GM12891 (cell line): Measurements from ENCODE around the gene WDR76.

Experiments
- POLR2A ChIP-seq: IDR thresholded peaks from 2 replicates; pipeline ENCODE4 v1.6.1; 2011; ENCODE audit warnings: low read depth, low read length, control low read depth
- POLR2AphosphoS5 ChIP-seq: IDR thresholded peaks from 2 replicates; pipeline ENCODE4 v1.6.1; 2011; ENCODE audit warnings: low read depth, low read length, control low read depth

- TF ChIP-seq POLR2AphosphoS5 = no peak
- no peak for TF ChIP-seq POLR2A
Measured at GRCh38 chr15:43877371-43877770, 50.6 kb downstream of the WDR76 start.
